Activated naive CD4-positive, alpha-beta T cell treated with anti-CD3 and anti-CD28 coated beads, Interleukin-2, amount 50 U/mL, for 16 hours (primary cell): ENCODE results near the gene TSG101.

ENCODE experiments used
- DNase-seq: peaks from one replicate; pipeline ENCODE4 v3.0.0-alpha.2; 2020

Gene TSG101

GRCh38 chr11:18492888-18493287 is 33.9 kb downstream of the TSG101 start:
- no peak for DNase-seq

GRCh38 chr11:18491924-18492323 is 34.8 kb downstream of the TSG101 start:
- DNase-seq, result no peak

GRCh38 chr11:18490736-18491485 is 35.8 kb downstream of the TSG101 start:
- no peak for DNase-seq

- no peak for DNase-seq
These were observed 36.4 kb downstream of the TSG101 start for GRCh38 chr11:18490319-18490718.

GRCh38 chr11:18485913-18486528 is 40.7 kb downstream of the TSG101 start:
- DNase-seq, result no peak

- DNase-seq, result no peak
These were observed 47.7 kb downstream of the TSG101 start for GRCh38 chr11:18479063-18479462.

GRCh38 chr11:18472587-18472986 is 54.2 kb downstream of the TSG101 start:
- no peak for DNase-seq

GRCh38 chr11:18471995-18472394 is 54.7 kb downstream of the TSG101 start:
- no peak for DNase-seq

GRCh38 chr11:18468961-18469360 is 57.8 kb downstream of the TSG101 start:
- no peak for DNase-seq

GRCh38 chr11:18468059-18468458 is 58.7 kb downstream of the TSG101 start:
- DNase-seq, result no peak

GRCh38 chr11:18466402-18466801 is 60.3 kb downstream of the TSG101 start:
- no peak for DNase-seq

GRCh38 chr11:18463439-18463838 is 63.3 kb downstream of the TSG101 start:
- DNase-seq, result no peak

GRCh38 chr11:18461909-18462308 is 64.8 kb downstream of the TSG101 start:
- no peak for DNase-seq

GRCh38 chr11:18459634-18460033 is 67.1 kb downstream of the TSG101 start:
- no peak for DNase-seq

GRCh38 chr11:18457450-18457849 is 69.3 kb downstream of the TSG101 start:
- DNase-seq, result no peak

GRCh38 chr11:18455686-18456372 is 70.9 kb downstream of the TSG101 start, which contains the start of gene LDHAL6A:
LDHAL6A (plus strand) TSS chr11:18455856; CDS start chr11:18456681, 825 bp downstream.
- peak; percentile 13 for DNase-seq

- DNase-seq, result no peak
These were observed 73.8 kb downstream of the TSG101 start for GRCh38 chr11:18452927-18453326.

GRCh38 chr11:18449251-18449650 is 77.5 kb downstream of the TSG101 start:
- no peak for DNase-seq

- DNase-seq, result no peak
These were observed 88.1 kb downstream of the TSG101 start for GRCh38 chr11:18438691-18439090.
